ENCODE data around the gene LY6G5C. TPM values are rescaled to one million over a fixed set of nuclear protein-coding genes. Genes with fewer than 3 reads are reported as not detected.

LY6G5C gene
- total RNA-seq, 1 experiment from 2014 or later, result 0.62 TPM

GRCh38 chr6:31676322-31676903 lies 4.5 kb downstream of the LY6G5C start:
- Histone ChIP-seq H3K4me3 (ENCODE audit: low read depth in 2 of 2, low read length in 2 of 2) (no peak overlapping the region), H3K27me3 (ENCODE audit: control insufficient read depth, insufficient read depth, low read length) (no peaks in the 10 kb centered on the region), H3K9me3 (ENCODE audit: control insufficient read depth, insufficient read depth, low read depth, low read length) (no peaks in the 10 kb centered on the region), H3K4me1 (ENCODE audit: control insufficient read depth, insufficient read depth, low read length) (peaks cover 4% of the 10 kb centered on the region; the same call in 1 of the 2 replicates), H3K36me3 (ENCODE audit: control insufficient read depth, insufficient read depth, low read length) (peaks cover 4% of the 10 kb centered on the region; the same call in 1 of the 2 replicates), H3K27ac (ENCODE audit: low read length) (no peak overlapping the region)
- intact Hi-C loops (cut with micrococcal nuclease; ENCODE audit: unreplicated experiment) (no loop called here), in situ Hi-C loops (cut with HindIII; ENCODE audit: low pct_unique_long_range_greater_than_20kb, low sequenced_read_pairs) (no loop called here)
- BruUV-seq (replicated peaks), result no TSS peak
- TF ChIP-seq POLR2AphosphoS5 (IDR thresholded peaks at IDR 0.05; ENCODE audit: low read depth, low read length), result no peak
- no peak for TF ChIP-seq TCF7L2 (IDR thresholded peaks at IDR 0.05; ENCODE audit: low read depth, low read length)
- TF ChIP-seq, protein P1, sequence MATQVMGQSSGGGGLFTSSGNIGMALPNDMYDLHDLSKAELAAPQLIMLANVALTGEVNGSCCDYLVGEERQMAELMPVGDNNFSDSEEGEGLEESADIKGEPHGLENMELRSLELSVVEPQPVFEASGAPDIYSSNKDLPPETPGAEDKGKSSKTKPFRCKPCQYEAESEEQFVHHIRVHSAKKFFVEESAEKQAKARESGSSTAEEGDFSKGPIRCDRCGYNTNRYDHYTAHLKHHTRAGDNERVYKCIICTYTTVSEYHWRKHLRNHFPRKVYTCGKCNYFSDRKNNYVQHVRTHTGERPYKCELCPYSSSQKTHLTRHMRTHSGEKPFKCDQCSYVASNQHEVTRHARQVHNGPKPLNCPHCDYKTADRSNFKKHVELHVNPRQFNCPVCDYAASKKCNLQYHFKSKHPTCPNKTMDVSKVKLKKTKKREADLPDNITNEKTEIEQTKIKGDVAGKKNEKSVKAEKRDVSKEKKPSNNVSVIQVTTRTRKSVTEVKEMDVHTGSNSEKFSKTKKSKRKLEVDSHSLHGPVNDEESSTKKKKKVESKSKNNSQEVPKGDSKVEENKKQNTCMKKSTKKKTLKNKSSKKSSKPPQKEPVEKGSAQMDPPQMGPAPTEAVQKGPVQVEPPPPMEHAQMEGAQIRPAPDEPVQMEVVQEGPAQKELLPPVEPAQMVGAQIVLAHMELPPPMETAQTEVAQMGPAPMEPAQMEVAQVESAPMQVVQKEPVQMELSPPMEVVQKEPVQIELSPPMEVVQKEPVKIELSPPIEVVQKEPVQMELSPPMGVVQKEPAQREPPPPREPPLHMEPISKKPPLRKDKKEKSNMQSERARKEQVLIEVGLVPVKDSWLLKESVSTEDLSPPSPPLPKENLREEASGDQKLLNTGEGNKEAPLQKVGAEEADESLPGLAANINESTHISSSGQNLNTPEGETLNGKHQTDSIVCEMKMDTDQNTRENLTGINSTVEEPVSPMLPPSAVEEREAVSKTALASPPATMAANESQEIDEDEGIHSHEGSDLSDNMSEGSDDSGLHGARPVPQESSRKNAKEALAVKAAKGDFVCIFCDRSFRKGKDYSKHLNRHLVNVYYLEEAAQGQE (IDR thresholded peaks at IDR 0.05; ENCODE audit: insufficient read depth in 1 of 2, low read depth in 2 of 2, low read length in 1 of 2), result no peak
- TF ChIP-seq SIN3A (IDR thresholded peaks at IDR 0.05; ENCODE audit: borderline replicate concordance, insufficient read depth, low read depth, low read length), result no peak
- TF ChIP-seq, protein P2, sequence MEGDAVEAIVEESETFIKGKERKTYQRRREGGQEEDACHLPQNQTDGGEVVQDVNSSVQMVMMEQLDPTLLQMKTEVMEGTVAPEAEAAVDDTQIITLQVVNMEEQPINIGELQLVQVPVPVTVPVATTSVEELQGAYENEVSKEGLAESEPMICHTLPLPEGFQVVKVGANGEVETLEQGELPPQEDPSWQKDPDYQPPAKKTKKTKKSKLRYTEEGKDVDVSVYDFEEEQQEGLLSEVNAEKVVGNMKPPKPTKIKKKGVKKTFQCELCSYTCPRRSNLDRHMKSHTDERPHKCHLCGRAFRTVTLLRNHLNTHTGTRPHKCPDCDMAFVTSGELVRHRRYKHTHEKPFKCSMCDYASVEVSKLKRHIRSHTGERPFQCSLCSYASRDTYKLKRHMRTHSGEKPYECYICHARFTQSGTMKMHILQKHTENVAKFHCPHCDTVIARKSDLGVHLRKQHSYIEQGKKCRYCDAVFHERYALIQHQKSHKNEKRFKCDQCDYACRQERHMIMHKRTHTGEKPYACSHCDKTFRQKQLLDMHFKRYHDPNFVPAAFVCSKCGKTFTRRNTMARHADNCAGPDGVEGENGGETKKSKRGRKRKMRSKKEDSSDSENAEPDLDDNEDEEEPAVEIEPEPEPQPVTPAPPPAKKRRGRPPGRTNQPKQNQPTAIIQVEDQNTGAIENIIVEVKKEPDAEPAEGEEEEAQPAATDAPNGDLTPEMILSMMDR (IDR thresholded peaks at IDR 0.05), result no peak
- CTCF ChIA-PET, result no interaction called here
- DNase-seq (ENCODE audit: low read depth, low spot score), result no peak
- no peak for ATAC-seq
- POLR2A ChIA-PET, result no interaction called here

DNA sequence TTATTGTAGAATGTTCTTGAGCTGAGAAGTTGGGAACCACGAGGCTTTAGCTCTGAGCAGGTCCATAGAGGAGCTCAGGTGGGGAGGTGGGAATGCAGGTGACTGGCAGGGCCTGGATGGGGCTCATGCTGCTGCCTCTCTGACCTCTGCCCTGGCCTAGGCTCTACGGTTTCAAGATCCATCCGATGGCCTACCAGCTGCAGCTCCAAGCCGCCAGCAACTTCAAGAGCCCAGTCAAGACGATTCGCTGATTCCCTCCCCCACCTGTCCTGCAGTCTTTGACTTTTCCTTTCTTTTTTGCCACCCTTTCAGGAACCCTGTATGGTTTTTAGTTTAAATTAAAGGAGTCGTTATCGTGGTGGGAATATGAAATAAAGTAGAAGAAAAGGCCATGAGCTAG lies 11.2 kb downstream of the LY6G5C start, which contains the start of gene LY6G5B:
Gene LY6G5B, plus strand, starts transcription at position 301 of the 400 bp plus-strand sequence. CDS start 975 bp downstream, outside the sequence.
- no peak within 1 kb of the TSS for H3K4me3 ChIP-seq (ENCODE audit: low read depth in 2 of 2, low read length in 2 of 2)
- peaks cover 39% of the 10 kb centered on the region for H3K36me3 ChIP-seq (ENCODE audit: control insufficient read depth, insufficient read depth, low read length)
- no peaks in the 10 kb centered on the region for H3K27me3 ChIP-seq (ENCODE audit: control insufficient read depth, insufficient read depth, low read length)
- ChIA-PET POLR2A (interaction anchor here (0.7 kb wide), 1 partner anchor 145 kb away, joined by 4 read pairs; no protein-coding TSS in a partner anchor), CTCF (interaction anchor here (0.6 kb wide), 1 partner anchor 9 kb away, joined by 6 read pairs; no protein-coding TSS in a partner anchor)
- intact Hi-C loops (cut with micrococcal nuclease; ENCODE audit: unreplicated experiment) (no loop called here), in situ Hi-C loops (cut with HindIII; ENCODE audit: low pct_unique_long_range_greater_than_20kb, low sequenced_read_pairs) (no loop called here)
- ATAC-seq (no peak), DNase-seq (ENCODE audit: low read depth, low spot score) (no peak)
- BruUV-seq (replicated peaks), result no TSS peak
- TF ChIP-seq SIN3A (IDR thresholded peaks at IDR 0.05; ENCODE audit: borderline replicate concordance, insufficient read depth, low read depth, low read length), result no peak
- TF ChIP-seq, protein P2 (IDR thresholded peaks at IDR 0.05), result no peak
- TF ChIP-seq, protein P1 (IDR thresholded peaks at IDR 0.05; ENCODE audit: insufficient read depth in 1 of 2, low read depth in 2 of 2, low read length in 1 of 2), result no peak
- no peak for TF ChIP-seq POLR2AphosphoS5 (IDR thresholded peaks at IDR 0.05; ENCODE audit: low read depth, low read length)
- no peak for TF ChIP-seq TCF7L2 (IDR thresholded peaks at IDR 0.05; ENCODE audit: low read depth, low read length)
- H3K27ac ChIP-seq (ENCODE audit: low read length), result no peak within 1 kb of the TSS
- H3K9me3 ChIP-seq (ENCODE audit: control insufficient read depth, insufficient read depth, low read depth, low read length), result no peaks in the 10 kb centered on the region
- peaks cover 4% of the 10 kb centered on the region for H3K4me1 ChIP-seq (ENCODE audit: control insufficient read depth, insufficient read depth, low read length)

Measured in Panc1 (cell line).